ENCODE results near the gene CHADL.
"Not testable (repeated sequence)": the region's sequence is repeated elsewhere in the genome, so short reads cannot be mapped to it uniquely, and the experiment has no call there.

The CHADL gene

GRCh38 chr22:41274856-41275255 lies 34.1 kb upstream of the CHADL start:
- H3K4me1 ChIP-seq (ENCODE audit: control insufficient read depth, insufficient read depth, low read length, poor library complexity, severe bottlenecking), result no peaks in the 10 kb centered on the region
- peaks cover 59% of the 10 kb centered on the region for H3K36me3 ChIP-seq (ENCODE audit: control insufficient read depth, insufficient read depth, low read length)
- H3K4me3 ChIP-seq (ENCODE audit: insufficient read depth, low read depth, low read length, poor library complexity, severe bottlenecking), result no peak overlapping the region
- no peaks in the 10 kb centered on the region for H3K27me3 ChIP-seq (replicated peaks; ENCODE audit: control insufficient read depth, insufficient read depth, low read length, poor library complexity, severe bottlenecking)
- no peak for DNase-seq
- H3K9me3 ChIP-seq (ENCODE audit: control insufficient read depth, low read length), result no peaks in the 10 kb centered on the region
- no peak overlapping the region for H3K27ac ChIP-seq (ENCODE audit: insufficient read depth, low read length, poor library complexity, severe bottlenecking)

DNA sequence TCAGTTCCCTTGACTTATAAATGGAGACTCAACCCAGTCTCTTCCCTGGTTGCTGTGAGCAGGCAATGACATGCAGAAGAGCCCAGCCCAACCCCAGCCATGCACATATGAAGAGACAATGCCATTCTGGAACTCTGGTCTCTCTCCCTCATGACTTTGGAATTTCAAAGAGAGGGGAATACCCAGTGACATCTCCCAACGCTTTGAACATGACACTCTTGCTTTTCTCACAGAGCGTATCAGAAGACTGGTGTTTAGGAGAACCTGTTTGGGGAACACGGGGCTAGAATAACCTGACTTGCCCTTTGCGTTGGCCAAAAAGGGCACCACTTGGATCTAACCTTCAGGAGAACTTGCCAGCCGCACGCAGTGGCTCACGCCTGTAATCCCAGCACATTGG lies 32.4 kb upstream of the CHADL start:
- no peaks in the 10 kb centered on the region for H3K9me3 ChIP-seq (ENCODE audit: control insufficient read depth, low read length)
- H3K4me1 ChIP-seq (ENCODE audit: control insufficient read depth, insufficient read depth, low read length, poor library complexity, severe bottlenecking), result no peaks in the 10 kb centered on the region
- no peaks in the 10 kb centered on the region for H3K27me3 ChIP-seq (replicated peaks; ENCODE audit: control insufficient read depth, insufficient read depth, low read length, poor library complexity, severe bottlenecking)
- DNase-seq, result no peak
- peaks cover 60% of the 10 kb centered on the region for H3K36me3 ChIP-seq (ENCODE audit: control insufficient read depth, insufficient read depth, low read length)
- H3K27ac ChIP-seq (ENCODE audit: insufficient read depth, low read length, poor library complexity, severe bottlenecking), result no peak overlapping the region
- H3K4me3 ChIP-seq (ENCODE audit: insufficient read depth, low read depth, low read length, poor library complexity, severe bottlenecking), result no peak overlapping the region

DNA sequence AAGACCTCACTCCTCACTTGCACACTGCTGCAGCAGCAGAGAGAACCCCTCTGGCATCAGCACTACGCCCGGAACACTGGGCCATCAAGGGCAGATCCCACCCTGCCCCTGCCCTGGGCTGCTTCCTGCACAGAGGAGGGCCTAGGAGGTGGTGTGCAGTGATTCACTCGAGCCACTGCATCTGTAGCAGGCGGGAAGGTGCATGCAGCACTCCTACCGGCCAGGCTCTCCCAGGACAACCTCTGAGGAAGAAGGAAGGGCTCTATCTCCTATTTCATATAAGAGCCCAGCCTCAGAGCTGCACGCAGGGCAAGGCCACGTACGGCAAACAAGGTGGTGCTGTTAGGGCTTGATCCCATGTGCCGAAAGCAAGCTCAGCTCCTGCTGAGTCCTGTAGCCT lies 31.1 kb upstream of the CHADL start:
- DNase-seq, result no peak
- no peak overlapping the region for H3K27ac ChIP-seq (ENCODE audit: insufficient read depth, low read length, poor library complexity, severe bottlenecking)

DNA sequence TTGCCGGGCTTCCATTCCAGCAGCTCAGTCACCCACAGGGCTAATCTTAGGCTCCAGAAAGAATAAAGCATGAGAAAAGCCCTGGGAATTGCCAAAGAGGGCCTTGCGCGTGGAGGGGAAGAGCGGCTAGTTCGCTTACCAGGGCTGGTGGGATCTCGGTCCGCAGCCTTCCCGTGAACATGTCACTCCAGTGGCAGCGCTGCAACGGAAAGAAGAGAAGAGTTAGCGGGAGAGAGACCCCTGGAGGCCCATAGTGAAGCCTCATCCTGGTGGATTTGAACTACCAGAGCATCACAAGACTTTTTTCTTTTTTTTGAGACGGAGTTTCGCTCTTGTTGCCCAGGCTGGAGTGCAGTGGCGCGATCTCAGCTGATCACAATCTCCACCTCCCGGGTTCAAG lies 27.2 kb upstream of the CHADL start:
- Histone ChIP-seq H3K4me1 (ENCODE audit: control insufficient read depth, insufficient read depth, low read length, poor library complexity, severe bottlenecking) (no peaks in the 10 kb centered on the region), H3K27me3 (replicated peaks; ENCODE audit: control insufficient read depth, insufficient read depth, low read length, poor library complexity, severe bottlenecking) (no peaks in the 10 kb centered on the region), H3K36me3 (ENCODE audit: control insufficient read depth, insufficient read depth, low read length) (peaks cover 74% of the 10 kb centered on the region), H3K4me3 (ENCODE audit: insufficient read depth, low read depth, low read length, poor library complexity, severe bottlenecking) (no peak overlapping the region), H3K9me3 (ENCODE audit: control insufficient read depth, low read length) (no peaks in the 10 kb centered on the region), H3K27ac (ENCODE audit: insufficient read depth, low read length, poor library complexity, severe bottlenecking) (no peak overlapping the region)
- no peak for DNase-seq

More for the DNA sequence above, 31.1 kb upstream of the CHADL start:
- Histone ChIP-seq H3K9me3 (ENCODE audit: control insufficient read depth, low read length) (no peaks in the 10 kb centered on the region), H3K4me1 (ENCODE audit: control insufficient read depth, insufficient read depth, low read length, poor library complexity, severe bottlenecking) (no peaks in the 10 kb centered on the region), H3K27me3 (replicated peaks; ENCODE audit: control insufficient read depth, insufficient read depth, low read length, poor library complexity, severe bottlenecking) (no peaks in the 10 kb centered on the region), H3K4me3 (ENCODE audit: insufficient read depth, low read depth, low read length, poor library complexity, severe bottlenecking) (no peak overlapping the region), H3K36me3 (ENCODE audit: control insufficient read depth, insufficient read depth, low read length) (peaks cover 64% of the 10 kb centered on the region)

DNA sequence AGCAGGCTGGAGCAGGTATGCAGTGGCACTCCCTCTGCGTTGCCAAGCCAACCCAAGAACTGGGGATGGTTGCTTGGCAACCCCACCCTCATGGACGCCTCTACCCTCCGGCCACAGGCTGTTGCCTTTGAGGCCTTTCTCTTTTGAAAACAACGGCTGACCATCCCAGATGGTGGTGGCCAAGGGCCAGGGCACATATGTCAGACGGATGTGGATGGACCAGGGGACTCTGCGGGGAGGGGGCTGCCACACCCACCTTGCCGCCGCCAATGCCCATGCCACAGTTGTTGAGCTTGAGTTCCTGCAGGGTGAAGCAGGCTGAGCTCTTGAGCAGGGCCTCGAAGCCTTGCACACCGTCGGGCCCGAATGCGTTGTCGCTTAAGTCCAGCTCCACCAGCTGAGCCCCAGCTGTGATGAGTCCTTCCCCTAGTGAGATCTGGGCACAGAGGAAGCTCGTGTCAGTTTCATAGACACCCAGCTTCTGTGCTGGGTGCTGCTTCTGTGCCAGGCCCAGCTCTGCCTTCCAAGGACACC lies 23.7 kb upstream of the CHADL start:
- Histone ChIP-seq H3K27me3 (replicated peaks; ENCODE audit: control insufficient read depth, insufficient read depth, low read length, poor library complexity, severe bottlenecking) (no peaks in the 10 kb centered on the region), H3K27ac (ENCODE audit: insufficient read depth, low read length, poor library complexity, severe bottlenecking) (no peak overlapping the region), H3K4me3 (ENCODE audit: insufficient read depth, low read depth, low read length, poor library complexity, severe bottlenecking) (no peak overlapping the region), H3K9me3 (ENCODE audit: control insufficient read depth, low read length) (no peaks in the 10 kb centered on the region), H3K4me1 (ENCODE audit: control insufficient read depth, insufficient read depth, low read length, poor library complexity, severe bottlenecking) (no peaks in the 10 kb centered on the region), H3K36me3 (ENCODE audit: control insufficient read depth, insufficient read depth, low read length) (peaks cover 86% of the 10 kb centered on the region)
- no peak for DNase-seq

DNA sequence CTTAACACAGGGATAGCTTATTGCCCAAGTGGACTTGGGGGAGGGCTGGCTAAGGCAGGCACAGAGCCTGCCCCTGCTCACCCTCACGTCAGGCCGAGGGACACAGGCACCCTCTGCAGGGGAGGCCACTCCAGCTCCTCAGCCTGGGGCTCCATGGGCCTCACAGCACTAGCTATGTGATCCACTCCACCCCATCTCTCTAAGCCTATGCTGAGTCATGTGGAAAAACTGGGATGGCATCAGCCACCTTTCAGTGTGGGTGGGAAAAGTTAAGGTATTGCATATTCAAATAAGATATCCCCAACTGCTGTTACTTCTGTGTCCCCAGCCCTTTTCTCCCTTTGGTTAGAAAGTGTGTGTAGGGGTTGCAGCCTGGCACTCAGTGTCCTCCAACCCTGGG lies 23.0 kb upstream of the CHADL start:
- no peak for DNase-seq
- Histone ChIP-seq H3K4me1 (ENCODE audit: control insufficient read depth, insufficient read depth, low read length, poor library complexity, severe bottlenecking) (no peaks in the 10 kb centered on the region), H3K36me3 (ENCODE audit: control insufficient read depth, insufficient read depth, low read length) (peaks cover 87% of the 10 kb centered on the region), H3K9me3 (ENCODE audit: control insufficient read depth, low read length) (no peaks in the 10 kb centered on the region), H3K27ac (ENCODE audit: insufficient read depth, low read length, poor library complexity, severe bottlenecking) (no peak overlapping the region), H3K27me3 (replicated peaks; ENCODE audit: control insufficient read depth, insufficient read depth, low read length, poor library complexity, severe bottlenecking) (no peaks in the 10 kb centered on the region), H3K4me3 (ENCODE audit: insufficient read depth, low read depth, low read length, poor library complexity, severe bottlenecking) (no peak overlapping the region)

- Histone ChIP-seq H3K27ac (ENCODE audit: insufficient read depth, low read length, poor library complexity, severe bottlenecking) (no peak overlapping the region), H3K4me1 (ENCODE audit: control insufficient read depth, insufficient read depth, low read length, poor library complexity, severe bottlenecking) (no peaks in the 10 kb centered on the region), H3K27me3 (replicated peaks; ENCODE audit: control insufficient read depth, insufficient read depth, low read length, poor library complexity, severe bottlenecking) (no peaks in the 10 kb centered on the region), H3K4me3 (ENCODE audit: insufficient read depth, low read depth, low read length, poor library complexity, severe bottlenecking) (no peak overlapping the region), H3K9me3 (ENCODE audit: control insufficient read depth, low read length) (no peaks in the 10 kb centered on the region), H3K36me3 (ENCODE audit: control insufficient read depth, insufficient read depth, low read length) (peaks cover 84% of the 10 kb centered on the region)
- DNase-seq, result no peak
Observed at GRCh38 chr22:41262250-41262765, 21.6 kb upstream of the CHADL start.

DNA sequence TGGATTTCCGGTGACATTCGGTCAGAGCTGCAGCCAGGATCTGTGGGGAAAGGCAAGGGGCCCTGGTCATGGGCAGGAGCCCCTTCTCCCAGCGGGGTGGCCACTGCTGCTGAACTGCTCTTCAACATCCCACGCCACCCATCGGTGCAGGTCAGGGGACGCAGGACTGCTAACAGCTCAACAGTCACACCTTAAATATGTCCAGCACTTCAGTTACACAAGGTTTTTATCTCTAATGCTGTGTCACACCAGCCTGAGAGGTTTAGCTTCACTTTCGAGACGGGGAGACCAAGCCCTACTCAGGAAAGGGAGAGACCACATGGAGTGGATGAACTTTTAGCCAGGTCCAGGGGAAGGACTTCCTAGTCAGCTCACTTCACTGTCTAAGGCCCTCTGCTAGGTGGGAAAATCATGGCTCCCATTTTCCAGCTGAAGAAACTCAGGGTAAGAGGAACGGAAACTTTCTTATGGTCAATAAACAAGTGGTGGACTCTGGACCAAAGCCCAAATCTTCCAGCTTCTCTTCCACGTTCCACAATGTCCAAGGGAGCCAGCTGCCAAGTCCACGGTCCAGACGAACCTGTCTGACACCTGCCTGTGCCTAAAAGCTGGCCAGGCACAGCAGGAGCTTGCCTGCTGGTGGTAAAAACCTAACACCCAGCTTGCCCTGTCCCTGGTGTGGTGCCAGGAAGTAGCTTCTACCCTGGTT lies 21.0 kb upstream of the CHADL start:
- no peak overlapping the region for H3K27ac ChIP-seq (ENCODE audit: insufficient read depth, low read length, poor library complexity, severe bottlenecking)
- no peaks in the 10 kb centered on the region for H3K9me3 ChIP-seq (ENCODE audit: control insufficient read depth, low read length)
- peaks cover 87% of the 10 kb centered on the region for H3K36me3 ChIP-seq (ENCODE audit: control insufficient read depth, insufficient read depth, low read length)
- no peak for DNase-seq
- H3K4me3 ChIP-seq (ENCODE audit: insufficient read depth, low read depth, low read length, poor library complexity, severe bottlenecking), result no peak overlapping the region
- no peaks in the 10 kb centered on the region for H3K4me1 ChIP-seq (ENCODE audit: control insufficient read depth, insufficient read depth, low read length, poor library complexity, severe bottlenecking)
- no peaks in the 10 kb centered on the region for H3K27me3 ChIP-seq (replicated peaks; ENCODE audit: control insufficient read depth, insufficient read depth, low read length, poor library complexity, severe bottlenecking)

DNA sequence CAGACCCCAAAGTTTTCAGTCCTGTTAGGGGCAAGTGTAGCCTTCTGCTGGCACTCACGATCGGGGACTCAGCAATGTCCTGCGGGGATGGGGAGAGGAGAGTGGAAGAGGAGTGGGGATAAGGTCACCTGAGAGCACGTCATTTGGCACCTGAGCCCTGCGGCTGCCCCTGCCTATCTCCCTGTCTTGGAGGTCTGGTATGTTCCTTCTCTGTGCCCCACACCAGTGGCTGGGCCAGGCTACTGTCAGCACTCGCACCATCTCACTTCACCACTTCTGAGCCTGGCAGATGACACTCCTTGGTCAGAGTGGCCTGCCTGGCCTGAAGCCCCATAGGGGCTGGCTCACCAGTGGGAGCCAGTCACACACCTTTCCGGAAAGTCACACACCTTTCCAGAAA lies 20.1 kb upstream of the CHADL start:
- no peak overlapping the region for H3K27ac ChIP-seq (ENCODE audit: insufficient read depth, low read length, poor library complexity, severe bottlenecking)
- DNase-seq, result no peak
- no peaks in the 10 kb centered on the region for H3K27me3 ChIP-seq (replicated peaks; ENCODE audit: control insufficient read depth, insufficient read depth, low read length, poor library complexity, severe bottlenecking)
- no peaks in the 10 kb centered on the region for H3K9me3 ChIP-seq (ENCODE audit: control insufficient read depth, low read length)
- peaks cover 89% of the 10 kb centered on the region for H3K36me3 ChIP-seq (ENCODE audit: control insufficient read depth, insufficient read depth, low read length)
- H3K4me1 ChIP-seq (ENCODE audit: control insufficient read depth, insufficient read depth, low read length, poor library complexity, severe bottlenecking), result no peaks in the 10 kb centered on the region
- no peak overlapping the region for H3K4me3 ChIP-seq (ENCODE audit: insufficient read depth, low read depth, low read length, poor library complexity, severe bottlenecking)

DNA sequence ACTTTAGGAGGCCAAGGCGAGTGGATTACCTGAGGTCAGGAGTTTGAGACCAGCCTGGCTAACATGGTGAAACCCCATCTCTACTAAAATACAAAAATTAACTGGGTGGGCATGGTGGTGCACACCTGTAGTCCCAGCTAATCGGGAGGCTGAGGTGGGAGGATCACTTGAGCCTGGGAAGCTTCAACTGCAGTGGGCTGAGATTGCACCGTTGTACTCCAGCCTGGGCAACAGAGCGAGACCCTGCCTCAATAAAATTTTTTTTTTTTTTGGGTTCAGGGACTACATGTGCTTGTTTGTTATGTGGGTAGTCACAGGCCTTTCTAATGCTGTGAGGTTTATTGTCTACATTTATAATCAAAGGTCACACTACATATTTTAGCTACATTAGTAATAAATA lies 19.0 kb upstream of the CHADL start:
- H3K9me3 ChIP-seq (ENCODE audit: control insufficient read depth, low read length); H3K4me1 ChIP-seq (ENCODE audit: control insufficient read depth, insufficient read depth, low read length, poor library complexity, severe bottlenecking); DNase-seq; H3K27me3 ChIP-seq (replicated peaks; ENCODE audit: control insufficient read depth, insufficient read depth, low read length, poor library complexity, severe bottlenecking); H3K27ac ChIP-seq (ENCODE audit: insufficient read depth, low read length, poor library complexity, severe bottlenecking); H3K4me3 ChIP-seq (ENCODE audit: insufficient read depth, low read depth, low read length, poor library complexity, severe bottlenecking): not testable (repeated sequence)
- H3K36me3 ChIP-seq (ENCODE audit: control insufficient read depth, insufficient read depth, low read length), result peaks cover 91% of the 10 kb centered on the region

Data from effector memory CD4-positive, alpha-beta T cell (primary cell).